ENCODE measurements around the gene EPS8L3. TPM values are rescaled to one million over a fixed set of nuclear protein-coding genes. Genes with fewer than 3 reads are reported as not detected.
"Not testable (repeated sequence)": the region's sequence is repeated elsewhere in the genome, so short reads cannot be mapped to it uniquely, and the experiment has no call there.

EPS8L3 gene
- total RNA-seq, 1 experiment from 2014 or later, result not detected

DNA sequence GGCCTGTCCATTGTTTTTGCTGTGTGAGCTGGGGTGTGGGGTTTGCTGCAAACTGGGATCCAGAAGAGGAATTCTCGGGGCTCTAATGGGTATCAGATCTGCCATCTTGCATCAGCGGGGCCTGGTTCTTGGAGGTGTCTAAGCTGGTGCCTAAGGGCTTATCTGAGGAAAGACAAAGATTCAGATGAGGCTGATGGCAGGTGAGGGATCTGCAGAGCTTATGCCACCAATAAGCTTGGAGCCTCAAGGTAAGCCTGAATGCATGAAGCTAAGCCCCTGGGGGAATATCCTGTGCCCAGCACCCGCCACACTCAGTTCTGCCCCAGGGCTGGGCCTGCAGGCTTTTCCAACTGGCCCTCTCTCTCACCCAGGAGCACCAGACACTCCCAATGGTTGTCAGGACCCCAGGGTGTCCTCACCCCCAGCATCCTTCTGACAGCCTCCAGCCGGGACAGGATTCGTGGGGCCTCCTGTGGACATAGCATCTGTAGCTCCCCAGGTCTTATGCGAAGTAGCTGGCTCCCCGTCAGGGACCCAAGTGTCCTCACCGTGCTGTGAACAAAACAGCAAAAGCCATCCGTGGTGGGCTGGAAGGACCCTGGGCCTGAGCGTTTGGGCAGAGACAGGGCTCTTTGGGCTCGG is 13.4 kb downstream of the EPS8L3 start:
- Histone ChIP-seq H3K9ac (ENCODE audit: low read length) (no peak overlapping the region), H4K20me1 (ENCODE audit: insufficient read depth, low read depth, low read length) (no peaks in the 10 kb centered on the region), H3K79me2 (ENCODE audit: low read length) (no peaks in the 10 kb centered on the region), H3K9me3 (ENCODE audit: low read length) (no peaks in the 10 kb centered on the region), H3K36me3 (ENCODE audit: insufficient read depth, low read length) (no peaks in the 10 kb centered on the region), H3K4me1 (ENCODE audit: low read length) (peaks cover 1% of the 10 kb centered on the region), H3K4me3 (ENCODE audit: low read length) (no peak overlapping the region), H2AFZ (ENCODE audit: low read length) (no peak overlapping the region), H3K27ac (ENCODE audit: low read length) (no peak overlapping the region), H3K27me3 (ENCODE audit: low read length) (no peaks in the 10 kb centered on the region), H3K9me2 (replicated peaks; ENCODE audit: insufficient read depth, low read length) (no peaks in the 10 kb centered on the region), H3K4me2 (ENCODE audit: low read depth, low read length, poor library complexity, severe bottlenecking) (no peak overlapping the region)
- no peak for DNase-seq

DNA sequence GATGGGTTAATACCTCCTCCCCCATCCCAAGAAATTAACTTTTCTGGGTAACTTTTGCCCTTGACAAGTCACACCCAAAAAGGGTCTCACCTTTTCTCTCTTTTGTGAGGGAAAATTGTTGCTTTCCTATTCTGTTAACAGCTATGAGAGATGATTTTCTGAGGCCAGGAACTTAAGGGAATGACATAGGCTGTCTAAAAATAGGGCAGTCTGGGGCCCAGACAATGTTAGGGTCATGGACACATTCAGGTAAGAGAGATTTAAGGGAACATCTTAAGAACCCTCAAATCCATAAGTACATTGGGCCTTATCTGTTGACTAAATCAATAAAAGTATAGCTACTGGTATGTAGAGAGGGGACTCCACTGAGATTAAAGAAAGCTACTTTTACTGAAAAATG is 14.5 kb downstream of the EPS8L3 start:
- no peaks in the 10 kb centered on the region for H3K4me1 ChIP-seq (ENCODE audit: low read length)
- no peaks in the 10 kb centered on the region for H4K20me1 ChIP-seq (ENCODE audit: insufficient read depth, low read depth, low read length)
- no peak overlapping the region for H3K27ac ChIP-seq (ENCODE audit: low read length)
- no peak overlapping the region for H2AFZ ChIP-seq (ENCODE audit: low read length)
- H3K36me3 ChIP-seq (ENCODE audit: insufficient read depth, low read length), result no peaks in the 10 kb centered on the region
- no peaks in the 10 kb centered on the region for H3K9me2 ChIP-seq (replicated peaks; ENCODE audit: insufficient read depth, low read length)
- no peak overlapping the region for H3K4me2 ChIP-seq (ENCODE audit: low read depth, low read length, poor library complexity, severe bottlenecking)
- no peak overlapping the region for H3K4me3 ChIP-seq (ENCODE audit: low read length)
- H3K79me2 ChIP-seq (ENCODE audit: low read length), result no peaks in the 10 kb centered on the region
- DNase-seq, result no peak
- no peak overlapping the region for H3K9ac ChIP-seq (ENCODE audit: low read length)
- H3K9me3 ChIP-seq (ENCODE audit: low read length), result no peaks in the 10 kb centered on the region
- H3K27me3 ChIP-seq (ENCODE audit: low read length), result no peaks in the 10 kb centered on the region

- H3K4me1 ChIP-seq (ENCODE audit: low read length); H3K79me2 ChIP-seq (ENCODE audit: low read length); H3K36me3 ChIP-seq (ENCODE audit: insufficient read depth, low read length); H4K20me1 ChIP-seq (ENCODE audit: insufficient read depth, low read depth, low read length); H3K27me3 ChIP-seq (ENCODE audit: low read length); H3K27ac ChIP-seq (ENCODE audit: low read length); DNase-seq; H3K4me3 ChIP-seq (ENCODE audit: low read length); H3K9ac ChIP-seq (ENCODE audit: low read length); H3K4me2 ChIP-seq (ENCODE audit: low read depth, low read length, poor library complexity, severe bottlenecking); H3K9me3 ChIP-seq (ENCODE audit: low read length); H2AFZ ChIP-seq (ENCODE audit: low read length); H3K9me2 ChIP-seq (replicated peaks; ENCODE audit: insufficient read depth, low read length): not testable (repeated sequence)
Observed at GRCh38 chr1:109748311-109748710, 15.4 kb downstream of the EPS8L3 start.

GRCh38 chr1:109740615-109741373 is 22.9 kb downstream of the EPS8L3 start, which contains the start of gene GSTM3:
Gene GSTM3 (minus strand): TSS chr1:109741038. CDS start chr1:109740287, 751 bp downstream.
- Histone ChIP-seq H4K20me1 (ENCODE audit: insufficient read depth, low read depth, low read length) (no peaks in the 10 kb centered on the region), H3K9me2 (replicated peaks; ENCODE audit: insufficient read depth, low read length) (no peaks in the 10 kb centered on the region), H3K4me1 (ENCODE audit: low read length) (no peaks in the 10 kb centered on the region), H3K9me3 (ENCODE audit: low read length) (no peaks in the 10 kb centered on the region), H3K27ac (ENCODE audit: low read length) (no peak within 1 kb of the TSS), H3K9ac (ENCODE audit: low read length) (no peak within 1 kb of the TSS), H3K27me3 (ENCODE audit: low read length) (no peaks in the 10 kb centered on the region), H3K36me3 (ENCODE audit: insufficient read depth, low read length) (no peaks in the 10 kb centered on the region), H2AFZ (ENCODE audit: low read length) (no peak within 1 kb of the TSS), H3K79me2 (ENCODE audit: low read length) (no peaks in the 10 kb centered on the region), H3K4me2 (ENCODE audit: low read depth, low read length, poor library complexity, severe bottlenecking) (no peak within 1 kb of the TSS), H3K4me3 (ENCODE audit: low read length) (no peak within 1 kb of the TSS)
- DNase-seq, result no peak

GRCh38 chr1:109739738-109740614 is 23.7 kb downstream of the EPS8L3 start:
- Histone ChIP-seq H3K4me2 (ENCODE audit: low read depth, low read length, poor library complexity, severe bottlenecking) (no peak overlapping the region), H3K79me2 (ENCODE audit: low read length) (no peaks in the 10 kb centered on the region), H3K4me3 (ENCODE audit: low read length) (no peak overlapping the region), H2AFZ (ENCODE audit: low read length) (no peak overlapping the region), H3K9ac (ENCODE audit: low read length) (no peak overlapping the region), H3K9me2 (replicated peaks; ENCODE audit: insufficient read depth, low read length) (no peaks in the 10 kb centered on the region), H3K36me3 (ENCODE audit: insufficient read depth, low read length) (no peaks in the 10 kb centered on the region), H3K27ac (ENCODE audit: low read length) (no peak overlapping the region), H3K4me1 (ENCODE audit: low read length) (no peaks in the 10 kb centered on the region), H4K20me1 (ENCODE audit: insufficient read depth, low read depth, low read length) (no peaks in the 10 kb centered on the region), H3K9me3 (ENCODE audit: low read length) (no peaks in the 10 kb centered on the region), H3K27me3 (ENCODE audit: low read length) (no peaks in the 10 kb centered on the region)
- no peak for DNase-seq

GRCh38 chr1:109733236-109733870 is 30.4 kb downstream of the EPS8L3 start:
- H3K79me2 ChIP-seq (ENCODE audit: low read length), result no peaks in the 10 kb centered on the region
- H3K4me3 ChIP-seq (ENCODE audit: low read length), result no peak overlapping the region
- H3K27me3 ChIP-seq (ENCODE audit: low read length), result no peaks in the 10 kb centered on the region
- H3K36me3 ChIP-seq (ENCODE audit: insufficient read depth, low read length), result no peaks in the 10 kb centered on the region
- no peak overlapping the region for H3K27ac ChIP-seq (ENCODE audit: low read length)
- no peaks in the 10 kb centered on the region for H3K9me2 ChIP-seq (replicated peaks; ENCODE audit: insufficient read depth, low read length)
- H3K4me2 ChIP-seq (ENCODE audit: low read depth, low read length, poor library complexity, severe bottlenecking), result no peak overlapping the region
- H4K20me1 ChIP-seq (ENCODE audit: insufficient read depth, low read depth, low read length), result no peaks in the 10 kb centered on the region
- no peak overlapping the region for H3K9ac ChIP-seq (ENCODE audit: low read length)
- DNase-seq, result no peak
- no peaks in the 10 kb centered on the region for H3K4me1 ChIP-seq (ENCODE audit: low read length)
- H2AFZ ChIP-seq (ENCODE audit: low read length), result no peak overlapping the region
- no peaks in the 10 kb centered on the region for H3K9me3 ChIP-seq (ENCODE audit: low read length)

- H3K4me3 ChIP-seq (ENCODE audit: low read length), result no peak overlapping the region
- H3K4me1 ChIP-seq (ENCODE audit: low read length), result no peaks in the 10 kb centered on the region
- H3K27ac ChIP-seq (ENCODE audit: low read length), result no peak overlapping the region
- H3K9ac ChIP-seq (ENCODE audit: low read length), result no peak overlapping the region
- H3K79me2 ChIP-seq (ENCODE audit: low read length), result no peaks in the 10 kb centered on the region
- H3K27me3 ChIP-seq (ENCODE audit: low read length), result no peaks in the 10 kb centered on the region
- no peak for DNase-seq
- no peak overlapping the region for H3K4me2 ChIP-seq (ENCODE audit: low read depth, low read length, poor library complexity, severe bottlenecking)
- no peak overlapping the region for H2AFZ ChIP-seq (ENCODE audit: low read length)
- H3K9me2 ChIP-seq (replicated peaks; ENCODE audit: insufficient read depth, low read length), result no peaks in the 10 kb centered on the region
- H4K20me1 ChIP-seq (ENCODE audit: insufficient read depth, low read depth, low read length), result no peaks in the 10 kb centered on the region
- H3K9me3 ChIP-seq (ENCODE audit: low read length), result no peaks in the 10 kb centered on the region
- H3K36me3 ChIP-seq (ENCODE audit: insufficient read depth, low read length), result no peaks in the 10 kb centered on the region
Observed at GRCh38 chr1:109732390-109732881, 31.3 kb downstream of the EPS8L3 start.
